NCI-H2196 treated with DMSO at 0.1 percent for 48 hours (cell line): ENCODE data around the gene SERTM1.

Source experiments
- DNase-seq: peaks from one replicate; lab custom pipeline; 2025; ENCODE audit not compliant: unreplicated experiment; lab: John Stamatoyannopoulos, UW

The SERTM1 gene

GRCh38 chr13:36673838-36674326, at the start of gene SERTM1:
Gene SERTM1, plus strand, starts transcription at chr13:36674020. Its CDS starts 21,059 bp downstream, at chr13:36695079.
- DNase-seq, result peak; percentile 2

- no peak for DNase-seq
Observed at GRCh38 chr13:36628377-36629056, 45.3 kb upstream of the SERTM1 start.

- DNase-seq, result no peak
Observed at GRCh38 chr13:36629057-36629385, 44.8 kb upstream of the SERTM1 start.

DNA sequence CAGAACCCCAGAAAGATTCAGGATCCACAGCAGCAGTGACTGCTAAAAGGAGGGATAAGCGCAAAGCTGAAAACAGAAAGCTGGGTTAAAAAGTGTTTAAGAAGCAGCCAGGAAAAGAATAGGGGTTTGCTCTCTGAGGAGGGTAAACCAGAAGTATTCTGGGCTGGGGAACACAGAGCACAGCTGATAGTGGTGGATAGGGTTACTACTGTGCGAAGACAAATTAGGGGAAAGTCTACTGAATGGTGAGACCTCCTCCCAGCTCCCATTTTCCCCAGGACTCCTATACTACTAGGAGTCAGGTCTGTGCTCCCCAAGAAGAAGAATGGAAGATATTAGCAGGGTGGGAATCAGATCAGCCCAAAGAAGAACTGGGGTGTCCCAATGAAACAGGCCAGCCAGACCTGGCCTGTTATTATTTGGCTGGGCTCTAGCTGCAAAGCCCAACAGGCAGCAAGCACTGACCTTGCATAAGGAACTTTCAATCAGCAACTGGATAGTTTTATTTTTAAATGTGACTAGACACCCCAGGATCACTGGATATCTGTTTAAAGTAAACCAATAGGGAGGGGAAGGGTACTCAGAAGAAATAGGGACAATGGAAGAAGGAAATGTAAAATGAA, 43.5 kb upstream of the SERTM1 start:
- DNase-seq, result no peak

GRCh38 chr13:36639610-36640009, 34.2 kb upstream of the SERTM1 start:
- DNase-seq, result no peak

DNA sequence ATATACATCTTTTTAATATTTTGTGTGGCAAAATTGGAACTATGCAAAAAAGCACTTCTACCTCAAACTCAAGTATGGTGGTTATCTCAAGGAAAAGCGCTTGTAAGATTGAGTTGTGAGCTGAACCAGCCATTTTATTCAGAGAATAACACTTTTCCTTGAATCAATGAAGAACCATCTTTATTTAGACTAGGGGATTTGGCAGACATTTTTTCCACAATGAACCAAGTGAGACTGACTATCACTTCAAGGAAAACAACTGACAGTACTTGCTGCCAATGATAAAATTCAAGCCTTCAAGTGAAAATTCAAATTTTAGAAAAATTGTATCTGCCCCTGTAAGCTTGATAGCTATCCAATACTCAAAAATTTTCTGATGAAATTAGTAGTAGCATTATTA, 23.2 kb upstream of the SERTM1 start:
- no peak for DNase-seq

DNA sequence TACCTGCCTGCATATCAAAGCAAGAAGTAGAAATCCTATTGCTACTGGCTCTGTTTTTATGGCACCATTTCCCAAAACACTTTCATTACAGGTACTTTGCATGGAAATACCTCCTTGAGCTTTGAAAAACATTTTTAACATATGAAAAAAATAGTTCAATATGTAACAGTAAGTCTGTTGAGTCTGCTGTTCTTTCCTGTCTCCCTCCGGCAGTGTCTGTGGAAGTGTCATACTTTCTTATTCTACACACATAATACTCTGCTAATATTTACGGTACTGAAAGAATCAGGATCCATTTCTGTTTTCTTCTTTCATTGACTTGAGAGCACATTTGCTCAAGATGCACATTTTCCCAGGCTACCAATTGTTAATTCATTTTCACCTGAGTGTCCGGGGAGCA, 8.2 kb upstream of the SERTM1 start:
- DNase-seq, result no peak

DNA sequence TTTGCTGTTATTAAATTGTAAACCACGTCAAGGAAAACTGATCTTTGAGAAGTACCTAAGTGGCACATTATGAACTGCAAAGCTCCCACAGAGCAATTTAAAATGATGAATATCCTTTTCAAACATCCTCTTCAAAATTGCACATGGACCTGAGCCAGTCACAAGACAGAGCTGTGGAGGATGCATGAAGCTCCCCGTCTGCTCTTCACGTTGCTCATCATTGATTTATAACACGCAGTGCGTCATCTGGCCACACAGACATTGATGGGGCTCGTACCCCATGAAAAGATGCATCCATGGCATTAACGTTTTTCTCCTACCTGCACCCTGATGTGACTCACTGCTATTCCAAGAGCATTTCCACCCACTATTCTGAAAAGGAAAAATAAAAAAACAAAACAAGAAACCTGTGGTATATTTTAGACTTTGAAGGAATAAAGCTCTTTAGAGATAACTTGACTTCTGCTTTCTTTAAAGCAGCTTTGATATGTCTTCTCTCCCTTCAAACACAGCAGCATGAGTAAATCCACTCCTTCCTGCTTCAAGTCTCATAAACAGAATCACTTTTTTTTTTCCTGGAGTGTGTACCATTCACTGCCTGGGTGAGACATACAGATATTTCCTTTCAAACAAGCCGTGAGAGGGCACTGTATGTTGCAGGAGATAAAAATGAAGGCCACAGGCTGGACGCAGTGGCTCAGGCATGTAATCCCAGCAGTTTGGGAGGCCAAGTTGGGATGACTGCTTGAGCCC, 7.2 kb upstream of the SERTM1 start:
- DNase-seq, result no peak

- DNase-seq, result no peak
Observed at GRCh38 chr13:36668316-36668715, 5.5 kb upstream of the SERTM1 start.

GRCh38 chr13:36673352-36673751, 468 bp upstream of the SERTM1 start:
- DNase-seq, result no peak

DNA sequence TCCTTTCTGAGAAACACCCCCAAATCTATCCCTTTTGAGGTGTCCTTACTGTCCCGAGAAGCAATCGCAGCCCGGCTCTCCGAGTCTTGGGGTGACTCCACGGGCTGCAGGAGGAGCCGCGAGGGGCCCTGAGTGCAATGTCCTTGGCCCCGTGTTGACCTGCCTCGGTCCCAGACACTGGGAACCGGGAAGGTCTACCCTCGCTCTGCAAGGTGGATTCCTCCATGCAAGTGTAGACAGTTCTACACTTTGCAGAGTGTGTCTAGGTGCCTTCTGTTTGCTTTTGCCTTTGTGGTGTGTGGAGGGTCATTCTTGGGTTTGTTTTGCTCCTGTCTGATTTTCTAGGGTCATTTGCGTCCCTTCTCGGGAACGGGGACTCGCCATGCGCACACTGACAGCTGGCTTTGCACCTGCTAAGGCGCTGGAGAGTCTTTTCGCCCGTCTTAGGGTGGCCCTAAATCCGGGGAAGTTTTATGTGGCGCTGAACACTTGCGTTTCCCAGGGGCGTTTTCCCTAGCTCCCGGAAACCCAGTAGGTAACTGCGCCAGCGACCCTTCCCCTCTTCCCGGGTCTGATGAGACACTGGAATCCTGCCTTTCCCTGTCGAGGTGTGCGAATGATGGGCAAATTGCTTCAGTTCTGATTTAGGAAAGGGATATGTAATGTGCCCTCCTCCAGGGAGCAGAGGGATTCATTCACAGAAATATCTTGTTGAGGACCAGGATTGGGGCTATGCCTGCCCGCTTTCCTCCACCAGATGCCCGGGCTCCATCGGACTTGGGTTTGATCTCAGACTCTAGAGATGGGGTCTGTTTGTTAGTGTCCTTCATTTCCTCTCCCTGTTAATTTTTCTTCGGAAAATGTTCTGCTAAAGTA, 755 bp downstream of the SERTM1 start:
- no peak for DNase-seq

DNA sequence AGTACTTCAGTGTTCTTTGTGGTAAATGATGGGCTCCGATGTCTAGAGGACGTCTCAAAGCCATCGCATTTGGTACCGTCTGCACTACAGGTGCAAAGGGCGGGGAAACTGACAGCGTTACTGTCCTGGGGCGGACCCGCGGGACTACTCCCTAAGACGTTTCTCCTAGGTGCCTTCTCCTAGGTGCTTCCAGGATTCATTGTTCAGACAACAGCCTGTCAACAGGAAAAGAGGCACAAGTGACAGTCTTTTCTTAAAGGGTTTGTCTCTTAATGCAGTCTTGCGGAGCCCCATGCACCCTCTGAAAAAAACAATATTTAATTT, 1.4 kb downstream of the SERTM1 start:
- no peak for DNase-seq

GRCh38 chr13:36680913-36681312, 7.1 kb downstream of the SERTM1 start:
- DNase-seq, result no peak

- no peak for DNase-seq
Observed at GRCh38 chr13:36681894-36682624, 8.2 kb downstream of the SERTM1 start.

DNA sequence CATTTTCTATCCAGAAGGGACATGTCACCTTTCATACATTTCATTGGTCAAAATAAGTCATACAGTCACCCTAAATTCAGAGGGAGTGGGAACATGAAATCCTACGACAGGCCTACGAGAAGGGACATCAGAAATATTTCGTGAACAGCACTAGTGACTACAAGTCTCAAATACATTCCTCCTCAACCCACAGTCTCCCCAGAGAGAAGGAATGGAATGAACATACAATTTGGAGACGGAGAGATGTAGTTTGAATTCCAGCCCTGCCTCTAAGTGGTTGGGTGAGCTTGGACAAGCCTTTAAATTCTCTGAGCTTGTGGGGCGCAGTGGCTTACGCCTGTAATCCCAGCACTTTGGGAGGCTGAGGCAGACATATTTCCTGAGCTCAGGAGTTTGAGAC, 9.9 kb downstream of the SERTM1 start:
- DNase-seq, result no peak

GRCh38 chr13:36685927-36686326, 12.1 kb downstream of the SERTM1 start:
- no peak for DNase-seq

DNA sequence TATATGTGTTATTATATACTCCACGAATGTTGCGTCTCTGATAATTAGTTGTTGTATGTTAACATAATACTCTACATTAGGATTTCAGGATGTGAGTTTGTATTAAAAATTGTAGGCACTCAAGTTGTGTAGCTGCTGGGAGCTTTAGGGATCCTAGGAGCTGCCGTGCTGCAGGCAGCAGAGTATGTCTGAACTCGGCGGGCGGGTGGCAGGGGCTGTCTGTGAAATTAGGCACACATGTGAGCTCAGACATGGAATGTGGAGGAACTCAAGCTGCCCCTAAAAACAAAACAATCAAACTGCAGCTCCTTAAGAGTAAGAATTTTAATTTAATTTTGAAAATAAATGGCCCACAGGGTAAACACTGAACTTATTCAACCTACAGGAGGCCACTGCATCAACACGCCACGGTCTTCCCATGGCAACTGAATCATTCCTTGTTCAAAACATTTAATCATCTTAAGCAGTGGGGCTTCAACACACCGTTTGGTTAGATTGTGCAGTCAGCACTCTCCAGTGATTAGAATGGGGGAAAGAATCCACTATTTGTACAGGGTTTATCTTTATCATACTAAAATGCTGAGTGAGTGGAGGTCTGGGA, 22.7 kb downstream of the SERTM1 start:
- no peak for DNase-seq

DNA sequence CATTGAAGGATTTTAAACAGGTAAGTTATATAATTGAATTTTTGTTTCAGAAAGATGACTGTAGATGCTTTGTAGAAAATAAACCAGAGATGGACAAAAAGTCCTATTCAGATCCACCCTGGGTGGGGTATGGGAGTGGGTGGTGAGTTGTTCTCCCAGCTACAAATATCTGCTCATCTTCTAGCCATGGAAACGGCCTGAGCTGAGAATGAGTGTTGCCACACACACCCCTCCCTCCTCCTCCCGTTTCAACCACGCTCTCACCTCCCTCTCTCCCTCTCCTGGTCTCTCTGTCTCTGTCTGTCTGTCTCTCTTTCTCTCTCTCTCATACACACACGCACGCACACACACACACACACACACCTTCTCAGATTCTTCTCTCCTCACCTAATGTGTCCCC, 26.4 kb downstream of the SERTM1 start:
- no peak for DNase-seq

GRCh38 chr13:36706755-36707154, 32.9 kb downstream of the SERTM1 start:
- DNase-seq, result no peak

- no peak for DNase-seq
Observed at GRCh38 chr13:36709136-36709890, 35.5 kb downstream of the SERTM1 start.
